H9 (cell line): ENCODE data around the gene DLEC1. TPM values are rescaled to one million over a fixed set of nuclear protein-coding genes. Genes with fewer than 3 reads are reported as not detected.

Experiments
- DNase-seq: peaks from one replicate; pipeline ENCODE4 v3.0.0-alpha.2; 2017
- H2AFZ ChIP-seq: one replicate; pipeline ENCODE4 v1.6.1; 2013; ENCODE audit warnings: mild to moderate bottlenecking, low read length, control low read depth, moderate library complexity
- H2AK5ac ChIP-seq: 2 replicates; pipeline ENCODE4 v1.6.1; 2013; ENCODE audit warnings: low read length, control low read depth, mixed read lengths; ENCODE audit not compliant: insufficient read length
- H2BK120ac ChIP-seq: one replicate; pipeline ENCODE4 v1.6.1; 2013; ENCODE audit warnings: low read depth, mild to moderate bottlenecking, low read length, control low read depth, inconsistent platforms; ENCODE audit not compliant: poor library complexity, severe bottlenecking
- H2BK12ac ChIP-seq: 2 replicates; pipeline ENCODE4 v1.6.1; 2013; ENCODE audit warnings: low read length, control low read depth, mixed read lengths, low read depth; ENCODE audit not compliant: insufficient read length
- H2BK15ac ChIP-seq: 2 replicates; pipeline ENCODE4 v1.6.1; 2013; ENCODE audit warnings: low read depth, low read length, control low read depth
- H2BK20ac ChIP-seq: one replicate; pipeline ENCODE4 v1.6.1; 2013; ENCODE audit warnings: low read depth, mild to moderate bottlenecking, low read length, control low read depth, inconsistent platforms; ENCODE audit not compliant: poor library complexity, severe bottlenecking
- H2BK5ac ChIP-seq: 2 replicates; pipeline ENCODE4 v1.6.1; 2013; ENCODE audit warnings: low read length, control low read depth, mixed read lengths; ENCODE audit not compliant: insufficient read length
- H3K14ac ChIP-seq: 2 replicates; pipeline ENCODE4 v1.6.1; 2013; ENCODE audit warnings: low read length, control low read depth; ENCODE audit not compliant: insufficient read depth
- H3K18ac ChIP-seq: 2 replicates; pipeline ENCODE4 v1.6.1; 2013; ENCODE audit warnings: low read depth, mild to moderate bottlenecking, mixed read lengths, low read length, control low read depth; ENCODE audit not compliant: insufficient read length
- H3K23ac ChIP-seq: 2 replicates; pipeline ENCODE4 v1.6.1; 2013; ENCODE audit warnings: low read length, control low read depth, mixed read lengths, low read depth; ENCODE audit not compliant: insufficient read length
- H3K23me2 ChIP-seq: 2 replicates; pipeline ENCODE4 v1.6.1; 2013; ENCODE audit warnings: low read depth, mild to moderate bottlenecking, mixed read lengths, low read length, control low read depth; ENCODE audit not compliant: insufficient read length, poor library complexity, severe bottlenecking
- H3K27ac ChIP-seq: 2 replicates; pipeline ENCODE4 v1.5.1; 2013; ENCODE audit warnings: low read length, control low read depth, mixed read lengths, low read depth; ENCODE audit not compliant: insufficient read length
- H3K27me3 ChIP-seq: 2 replicates; pipeline ENCODE4 v1.6.1; 2013; ENCODE audit warnings: low read length, control low read depth, inconsistent platforms; ENCODE audit not compliant: insufficient read depth
- H3K4ac ChIP-seq: 2 replicates; pipeline ENCODE4 v1.6.1; 2013; ENCODE audit warnings: low read depth, mild to moderate bottlenecking, control low read depth, inconsistent platforms, low read length, moderate library complexity
- H3K4me1 ChIP-seq: 2 replicates; pipeline ENCODE4 v1.6.1; 2013; ENCODE audit warnings: low read length, control low read depth, inconsistent platforms; ENCODE audit not compliant: insufficient read depth
- H3K4me2 ChIP-seq: 2 replicates; pipeline ENCODE4 v1.6.1; 2013; ENCODE audit warnings: low read length, control low read depth, mixed read lengths; ENCODE audit not compliant: insufficient read length, insufficient read depth
- H3K56ac ChIP-seq: 2 replicates; pipeline ENCODE4 v1.6.1; 2013; ENCODE audit warnings: low read depth, mild to moderate bottlenecking, mixed read lengths, low read length, control low read depth; ENCODE audit not compliant: insufficient read length
- H3K79me1 ChIP-seq: 2 replicates; pipeline ENCODE4 v1.6.1; 2013; ENCODE audit warnings: low read depth, mild to moderate bottlenecking, moderate library complexity, low read length, control low read depth, inconsistent platforms; ENCODE audit not compliant: insufficient read depth, poor library complexity, severe bottlenecking
- H3K79me2 ChIP-seq: 2 replicates; pipeline ENCODE4 v1.6.1; 2013; ENCODE audit warnings: low read length, control low read depth, inconsistent platforms; ENCODE audit not compliant: insufficient read depth
- H3K9ac ChIP-seq: 2 replicates; pipeline ENCODE4 v1.6.1; 2013; ENCODE audit warnings: low read length, control low read depth, mixed read lengths; ENCODE audit not compliant: insufficient read length; ENCODE audit errors: extremely low read depth
- H3K9me3 ChIP-seq: one replicate; pipeline ENCODE4 v1.6.1; 2013; ENCODE audit warnings: low read depth, low read length, inconsistent platforms; ENCODE audit not compliant: control insufficient read depth
- H3T11ph ChIP-seq: one replicate; pipeline ENCODE4 v1.6.1; 2013; ENCODE audit warnings: mild to moderate bottlenecking, low read length, control low read depth, inconsistent platforms
- H4K20me1 ChIP-seq: one replicate; pipeline ENCODE4 v1.6.1; 2013; ENCODE audit not compliant: control insufficient read depth, insufficient read length, insufficient read depth
- H4K5ac ChIP-seq: 2 replicates; pipeline ENCODE4 v1.6.1; 2013; ENCODE audit warnings: low read depth, mild to moderate bottlenecking, mixed read lengths, low read length, control low read depth; ENCODE audit not compliant: insufficient read length
- H4K8ac ChIP-seq: replicated peaks from 2 replicates; pipeline ENCODE4 v1.6.1; 2013; ENCODE audit warnings: low read length, control low read depth, mixed read lengths, low read depth; ENCODE audit not compliant: insufficient read length
- H4K91ac ChIP-seq: 2 replicates; pipeline ENCODE4 v1.6.1; 2013; ENCODE audit warnings: low read depth, mild to moderate bottlenecking, moderate library complexity, mixed read lengths, low read length, control low read depth; ENCODE audit not compliant: insufficient read length
- H3K27ac Mint-ChIP-seq, 3 experiments: 2 replicates in 2 of 3; 3 replicates in 1 of 3; pipeline ENCODE4 v1.8.0; 2020 to 2021; ENCODE audit warnings: mixed read lengths in 3 of 3, mild to moderate bottlenecking in 1 of 3, moderate library complexity in 1 of 3
- H3K27me3 Mint-ChIP-seq: 2 replicates; pipeline ENCODE4 v1.8.0; 2021; ENCODE audit warnings: low read depth, mild to moderate bottlenecking, moderate library complexity, mixed read lengths
- H3K36me3 Mint-ChIP-seq, 3 experiments: 2 replicates in 2 of 3; 3 replicates in 1 of 3; pipeline ENCODE4 v1.8.0; 2020 to 2021; ENCODE audit warnings: low read depth in 3 of 3, mixed read lengths in 3 of 3; ENCODE audit not compliant: insufficient read depth in 1 of 3
- H3K4me1 Mint-ChIP-seq, 2 experiments: 2 replicates each; pipeline ENCODE4 v1.8.0; 2020; ENCODE audit warnings: mixed read lengths in 2 of 2
- H3K4me3 Mint-ChIP-seq, 2 experiments: 2 replicates in 1 of 2; 3 replicates in 1 of 2; pipeline ENCODE4 v1.8.0; 2020 to 2021; ENCODE audit warnings: mild to moderate bottlenecking in 2 of 2, mixed read lengths in 2 of 2, moderate library complexity in 1 of 2
- H3K9me3 Mint-ChIP-seq, 2 experiments: 2 replicates in 1 of 2; 3 replicates in 1 of 2; pipeline ENCODE4 v1.8.0; 2020; ENCODE audit warnings: mild to moderate bottlenecking in 2 of 2, mixed read lengths in 2 of 2, moderate library complexity in 1 of 2
- CTCF ChIP-seq: fragments of 200-600 bp; sonication (generic); conservative IDR thresholded peaks from 3 replicates; pipeline ENCODE4 v1.8.0; 2021; ENCODE audit warnings: antibody characterized with exemption, mild to moderate bottlenecking
- WGBS: extraction: QIAGEN DNeasy Blood & Tissue Kit; methylation state at CpG from one replicate; pipeline ENCODE4 v1.1.7; 2013; ENCODE audit warnings: missing lambda C conversion rate, low lambda C conversion rate, mixed read lengths; ENCODE audit not compliant: insufficient read length; ENCODE audit errors: extremely low coverage; 5-methylcytosine and 5-hydroxymethylcytosine counted together
- total RNA-seq: library from RNA; stranded (reverse); gene quantifications from 2 replicates; pipeline ENCODE4 v1.2.1, GENCODE V29; 2021

Gene DLEC1
- total RNA-seq, 1 experiment from 2014 or later: 2.1 TPM

- Histone ChIP-seq H3K79me1 (no peaks in the 10 kb centered on the region), H4K20me1 (no peaks in the 10 kb centered on the region), H4K8ac (no peak overlapping the region), H3K79me2 (no peaks in the 10 kb centered on the region), H3K18ac (no peak overlapping the region), H2BK12ac (no peak overlapping the region), H3K27me3 (no peaks in the 10 kb centered on the region), H2AK5ac (no peak overlapping the region), H4K91ac (no peak overlapping the region), H3K4me1 (no peaks in the 10 kb centered on the region), H2BK20ac (no peak overlapping the region), H2BK5ac (no peak overlapping the region), H2BK120ac (no peak overlapping the region), H3K4ac (no peak overlapping the region), H4K5ac (no peak overlapping the region), H3K4me2 (no peak overlapping the region), H2AFZ (no peak overlapping the region), H3K9me3 (no peaks in the 10 kb centered on the region), H3K56ac (no peak overlapping the region), H3K14ac (no peak overlapping the region), H3K23ac (no peak overlapping the region), H3K9ac (no peak overlapping the region), H3K23me2 (no peaks in the 10 kb centered on the region), H3K27ac (no peak overlapping the region), H3T11ph (no peak overlapping the region), H2BK15ac (no peak overlapping the region)
- Mint-ChIP-seq H3K9me3 (no peaks in the 10 kb centered on the region), H3K4me3 (peak overlapping the region in 1 of 2 experiments; percentile 20; a peak in 2 of 5 replicates), H3K27me3 (peaks cover 11% of the 10 kb centered on the region), H3K27ac (no peak overlapping the region; a peak in 1 of 7 replicates), H3K4me1 (peaks cover 14 to 39% of the 10 kb centered on the region in 2 experiments), H3K36me3 (no peaks in the 10 kb centered on the region)
- TF ChIP-seq CTCF: no peak
- WGBS: no CpG with 5 or more reads among the region's 6 CpGs
- no peak for DNase-seq
Observed at GRCh38 chr3:37991109-37991508, 47.9 kb upstream of the DLEC1 start.
